RKO (cell line): ENCODE data around the gene HMX2.

Source experiments
- DNase-seq: peaks from one replicate; pipeline ENCODE4 v3.0.0-alpha.2; 2016; ENCODE audit warnings: low spot score

The HMX2 gene

GRCh38 chr10:123147635-123148413, at the start of gene HMX2:
Gene HMX2, plus strand, starts transcription at chr10:123148136. Its CDS starts 243 bp downstream, at chr10:123148379.
- DNase-seq, result no peak

DNA sequence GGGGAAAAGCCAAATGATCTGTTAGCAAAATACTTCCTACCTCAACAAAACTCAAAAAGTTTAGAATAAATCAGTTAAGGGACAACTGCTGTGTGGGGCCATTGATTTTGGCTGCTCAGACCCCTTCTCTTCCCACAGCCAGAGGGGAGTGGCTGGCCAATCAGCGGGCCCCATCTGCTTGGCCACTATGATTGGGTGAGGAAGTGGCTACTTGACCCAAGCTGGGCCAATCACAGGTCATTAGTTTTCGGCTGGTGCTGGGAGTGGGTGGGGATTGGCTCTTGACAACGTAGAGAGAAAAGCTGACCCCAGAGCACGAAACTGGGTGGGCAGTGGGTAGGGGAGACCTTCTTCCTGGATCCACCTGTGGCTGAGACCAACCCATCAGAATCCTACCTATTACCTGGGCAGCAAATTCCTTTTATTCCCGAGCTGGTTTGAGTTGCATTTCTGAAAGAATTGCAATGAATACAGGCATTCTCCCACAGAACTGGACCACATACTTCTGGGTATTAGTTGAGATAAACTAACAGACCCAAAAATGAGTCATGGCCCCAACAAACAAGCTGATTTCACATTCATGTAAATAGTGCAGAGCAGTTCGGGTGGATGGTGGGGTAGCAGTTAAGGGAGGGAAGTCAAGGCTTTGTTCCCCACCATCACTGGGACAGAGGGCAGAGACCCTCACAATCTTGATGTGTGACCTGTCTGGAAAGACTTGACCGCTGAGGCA, 47.7 kb upstream of the HMX2 start:
- no peak for DNase-seq

DNA sequence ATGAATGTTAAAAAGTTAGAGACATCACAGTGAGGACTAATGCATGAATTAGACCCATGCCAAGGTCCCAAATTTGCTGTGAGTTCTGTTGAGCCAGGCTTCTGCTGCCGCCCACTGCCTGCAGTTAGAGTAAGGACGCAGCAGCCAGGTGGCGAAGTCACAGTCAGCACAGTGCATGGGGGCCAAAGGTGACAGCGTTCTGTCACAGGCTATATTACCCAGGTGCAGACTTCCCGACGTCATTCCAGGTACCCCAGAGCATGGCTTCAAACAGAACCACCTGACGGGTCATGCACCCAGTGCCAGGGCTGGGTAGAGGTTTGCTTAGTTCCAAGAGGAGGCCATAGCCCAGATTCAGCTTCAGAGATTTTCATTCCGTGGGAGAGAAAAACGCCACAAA, 46.1 kb upstream of the HMX2 start:
- DNase-seq, result no peak

DNA sequence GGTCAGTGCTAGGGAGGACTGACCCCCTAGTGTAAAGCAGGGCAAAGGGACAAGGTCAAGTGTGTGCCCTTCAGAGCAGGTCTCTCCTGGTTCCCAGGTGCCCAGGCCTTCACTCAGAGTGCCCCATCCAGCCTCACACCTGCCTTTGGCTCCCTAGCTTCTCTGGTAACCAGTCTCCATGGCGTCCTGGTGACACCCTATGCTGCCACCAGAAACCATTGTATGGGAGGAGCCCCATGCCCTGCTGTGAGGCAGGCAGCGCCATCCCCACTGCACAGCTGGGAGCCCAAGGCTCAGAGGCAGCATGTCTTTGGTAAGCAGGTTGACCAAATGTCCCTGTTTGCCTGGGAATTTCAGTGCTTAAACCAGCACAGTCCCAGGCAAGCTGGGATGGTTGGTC, 45.3 kb upstream of the HMX2 start:
- DNase-seq, result no peak

GRCh38 chr10:123103944-123104343, 44.0 kb upstream of the HMX2 start:
- DNase-seq, result no peak

GRCh38 chr10:123109466-123109865, 38.5 kb upstream of the HMX2 start:
- no peak for DNase-seq

- DNase-seq, result no peak
These were observed 30.1 kb upstream of the HMX2 start for GRCh38 chr10:123117644-123118417.

- DNase-seq, result no peak
These were observed 28.9 kb upstream of the HMX2 start for GRCh38 chr10:123119081-123119480.

GRCh38 chr10:123126246-123126645, 21.7 kb upstream of the HMX2 start:
- no peak for DNase-seq

- DNase-seq, result peak; percentile 76
These were observed 18.2 kb upstream of the HMX2 start for GRCh38 chr10:123129618-123130271.

GRCh38 chr10:123132576-123133477, 15.1 kb upstream of the HMX2 start:
- peak; percentile 68 for DNase-seq

DNA sequence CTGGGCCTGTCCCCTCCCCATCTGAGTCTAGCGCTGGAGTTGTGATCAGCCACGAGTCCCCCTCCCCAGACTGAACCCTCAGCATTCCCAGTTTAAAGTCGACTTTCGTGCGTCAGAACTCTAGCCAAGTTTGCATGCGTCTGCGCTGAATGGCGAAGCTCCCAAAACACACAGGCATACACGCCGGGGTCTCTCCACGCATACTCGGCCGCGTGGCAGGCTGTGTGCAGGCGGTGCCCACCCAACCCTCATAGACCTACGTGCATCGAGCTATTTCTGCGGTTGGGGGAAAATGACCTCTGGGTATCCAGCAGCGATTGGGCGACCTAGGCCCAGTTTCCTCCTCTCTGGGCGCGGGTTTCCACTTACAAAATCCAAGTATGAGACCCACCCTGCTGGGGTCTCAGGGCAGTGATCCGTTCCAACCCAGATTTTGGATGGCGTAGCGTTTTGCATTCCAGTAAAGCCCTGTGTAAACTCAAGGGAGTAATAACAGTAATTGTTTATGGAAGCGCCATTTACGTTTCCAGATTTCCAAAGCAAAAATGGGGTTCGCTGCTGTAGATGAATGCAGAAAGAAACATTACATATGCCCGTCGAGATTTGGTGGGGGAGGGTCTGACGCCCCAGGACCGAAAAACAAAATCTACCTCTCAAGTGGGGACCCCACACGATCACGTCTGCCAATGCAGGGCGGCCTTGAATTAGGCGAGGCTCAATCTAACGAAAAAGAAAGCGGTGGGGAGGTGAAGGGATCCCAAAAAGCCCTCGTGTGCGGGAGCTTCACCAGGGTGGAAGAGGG, 14.2 kb upstream of the HMX2 start:
- no peak for DNase-seq

- no peak for DNase-seq
These were observed 13.5 kb upstream of the HMX2 start for GRCh38 chr10:123134343-123134914.

DNA sequence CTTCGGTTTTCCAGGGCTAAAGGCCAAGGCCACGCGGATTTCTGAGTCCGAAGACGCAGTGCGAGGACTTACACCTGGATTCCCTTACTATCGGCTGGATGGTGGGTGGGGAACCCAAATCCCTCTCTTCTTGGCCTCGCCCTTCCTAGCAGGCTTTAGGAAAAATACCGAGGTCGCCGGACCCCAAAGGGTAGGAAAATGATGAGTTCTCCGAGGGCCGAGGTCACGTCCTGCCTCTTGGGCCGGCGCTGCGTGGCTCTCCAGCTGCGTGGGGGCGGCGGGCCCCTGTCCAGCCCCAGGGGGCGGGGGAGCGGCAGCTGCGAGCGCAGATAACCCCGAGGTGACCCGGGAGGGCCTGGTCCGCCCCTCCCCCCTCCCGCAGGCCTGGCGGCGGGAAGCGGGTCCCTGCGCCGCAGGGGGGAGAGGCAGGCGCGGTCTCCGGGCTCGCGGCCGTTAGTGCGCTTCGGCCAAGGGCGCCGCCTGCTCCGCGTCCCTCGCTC, 13.0 kb upstream of the HMX2 start:
- DNase-seq, result peak; percentile 39

GRCh38 chr10:123135415-123136141, 12.4 kb upstream of the HMX2 start, which contains the start of gene HMX3:
Gene HMX3, plus strand, starts transcription at chr10:123135970. Its CDS starts 81 bp downstream, at chr10:123136051.
- DNase-seq, result peak; percentile 38

- DNase-seq, result no peak
These were observed 11.6 kb upstream of the HMX2 start for GRCh38 chr10:123136221-123136805.

DNA sequence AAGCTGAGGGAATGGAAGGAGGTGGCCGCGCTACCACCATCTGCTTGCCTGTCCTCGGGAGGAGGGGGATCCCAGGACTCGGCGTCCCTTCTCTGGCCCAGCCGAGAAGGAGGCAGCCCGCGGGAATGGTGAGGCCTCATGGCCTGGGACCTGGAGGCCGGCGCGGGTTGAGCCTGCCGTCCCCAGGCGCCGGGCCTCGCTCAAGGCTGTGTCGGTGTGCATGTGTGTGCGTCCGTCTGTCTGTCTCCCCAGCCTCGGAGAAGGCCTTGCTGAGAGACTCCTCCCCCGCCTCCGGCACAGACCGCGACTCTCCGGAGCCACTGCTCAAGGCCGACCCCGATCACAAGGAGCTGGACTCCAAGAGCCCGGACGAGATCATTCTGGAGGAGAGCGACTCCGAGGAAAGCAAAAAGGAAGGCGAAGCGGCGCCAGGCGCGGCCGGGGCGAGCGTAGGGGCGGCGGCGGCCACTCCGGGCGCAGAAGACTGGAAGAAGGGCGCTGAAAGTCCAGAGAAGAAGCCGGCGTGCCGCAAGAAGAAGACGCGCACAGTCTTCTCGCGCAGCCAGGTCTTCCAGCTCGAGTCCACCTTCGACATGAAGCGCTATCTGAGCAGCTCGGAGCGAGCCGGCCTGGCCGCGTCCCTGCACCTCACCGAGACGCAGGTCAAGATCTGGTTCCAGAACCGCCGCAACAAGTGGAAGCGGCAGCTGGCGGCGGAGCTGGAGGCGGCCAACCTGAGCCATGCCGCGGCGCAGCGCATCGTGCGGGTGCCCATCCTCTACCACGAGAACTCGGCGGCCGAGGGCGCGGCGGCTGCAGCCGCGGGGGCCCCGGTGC, 10.9 kb upstream of the HMX2 start:
- DNase-seq, result no peak

DNA sequence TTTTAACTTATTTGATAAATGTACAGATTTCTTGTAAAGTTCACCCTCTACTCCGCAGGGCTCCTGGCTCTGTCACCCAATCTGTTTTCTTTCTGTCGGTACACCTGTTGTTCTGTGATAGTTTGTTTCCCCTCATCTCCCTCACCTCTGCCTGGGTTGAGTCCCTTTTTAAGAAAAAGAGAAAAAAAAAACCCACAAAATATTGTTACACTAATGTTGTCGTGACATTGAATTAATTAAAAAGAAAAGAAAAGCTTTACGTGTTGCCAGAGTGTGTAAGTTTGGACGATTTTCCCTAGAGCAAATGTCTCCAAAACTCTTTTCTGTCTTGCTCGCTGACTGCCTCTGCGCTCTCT, 8.8 kb upstream of the HMX2 start:
- DNase-seq, result no peak
